PFSK-1 (cell line): ENCODE data around the gene TMEM117.

Experiments used
- FOXP2 ChIP-seq: optimal IDR thresholded peaks from 2 replicates; pipeline ENCODE3; 2011; ENCODE audit warnings: borderline replicate concordance, control low read depth, inconsistent platforms; ENCODE audit not compliant: insufficient read depth; ENCODE audit errors: extremely low read length, extremely low read depth
- POLR2AphosphoS5 ChIP-seq: IDR thresholded peaks from 2 replicates; pipeline ENCODE4 v1.6.1; 2012; ENCODE audit warnings: low read depth, mild to moderate bottlenecking, control low read depth, low read length, moderate library complexity
- SIN3A ChIP-seq: IDR thresholded peaks from 2 replicates; pipeline ENCODE4 v1.6.1; 2012; ENCODE audit warnings: mild to moderate bottlenecking, low read length, moderate library complexity, borderline replicate concordance; ENCODE audit not compliant: insufficient read depth
- TAF1 ChIP-seq: IDR thresholded peaks from 2 replicates; pipeline ENCODE4 v1.6.1; 2012; ENCODE audit warnings: low read length, control low read depth, borderline replicate concordance; ENCODE audit not compliant: insufficient read depth
- TF ChIP-seq, protein P1 (sequence below), 2 experiments: IDR thresholded peaks; 2 replicates each; pipeline versions ENCODE4 v1.6.1 to v1.8.0; 2011 to 2012; ENCODE audit warnings: low read depth in 2 of 2, low read length in 2 of 2, control low read depth in 1 of 2, inconsistent platforms in 1 of 2, mild to moderate bottlenecking in 1 of 2, moderate library complexity in 1 of 2; ENCODE audit not compliant: insufficient read depth in 1 of 2

TMEM117 gene

DNA sequence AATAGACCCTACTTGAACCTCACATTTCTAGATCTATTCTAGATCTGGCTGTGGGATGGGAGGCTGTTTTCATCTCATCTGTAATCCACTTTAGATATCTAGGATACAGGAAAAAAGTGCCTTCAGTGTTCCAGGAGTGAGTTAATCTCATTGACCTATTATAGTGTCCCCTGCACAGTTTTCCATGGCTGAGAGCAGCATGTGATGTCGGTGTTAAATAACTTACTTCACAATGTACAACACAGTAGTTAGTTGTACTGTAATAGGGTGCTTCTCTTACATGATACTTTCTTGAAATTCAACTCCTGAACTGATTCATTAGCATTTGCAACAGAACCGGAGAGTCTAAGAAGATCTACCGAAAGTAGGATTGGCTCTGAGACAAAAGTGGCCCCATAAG lies 62.6 kb downstream of the TMEM117 start:
- TF ChIP-seq FOXP2 (no peak), POLR2AphosphoS5 (no peak), SIN3A (no peak), TAF1 (no peak)
- TF ChIP-seq, protein P1, sequence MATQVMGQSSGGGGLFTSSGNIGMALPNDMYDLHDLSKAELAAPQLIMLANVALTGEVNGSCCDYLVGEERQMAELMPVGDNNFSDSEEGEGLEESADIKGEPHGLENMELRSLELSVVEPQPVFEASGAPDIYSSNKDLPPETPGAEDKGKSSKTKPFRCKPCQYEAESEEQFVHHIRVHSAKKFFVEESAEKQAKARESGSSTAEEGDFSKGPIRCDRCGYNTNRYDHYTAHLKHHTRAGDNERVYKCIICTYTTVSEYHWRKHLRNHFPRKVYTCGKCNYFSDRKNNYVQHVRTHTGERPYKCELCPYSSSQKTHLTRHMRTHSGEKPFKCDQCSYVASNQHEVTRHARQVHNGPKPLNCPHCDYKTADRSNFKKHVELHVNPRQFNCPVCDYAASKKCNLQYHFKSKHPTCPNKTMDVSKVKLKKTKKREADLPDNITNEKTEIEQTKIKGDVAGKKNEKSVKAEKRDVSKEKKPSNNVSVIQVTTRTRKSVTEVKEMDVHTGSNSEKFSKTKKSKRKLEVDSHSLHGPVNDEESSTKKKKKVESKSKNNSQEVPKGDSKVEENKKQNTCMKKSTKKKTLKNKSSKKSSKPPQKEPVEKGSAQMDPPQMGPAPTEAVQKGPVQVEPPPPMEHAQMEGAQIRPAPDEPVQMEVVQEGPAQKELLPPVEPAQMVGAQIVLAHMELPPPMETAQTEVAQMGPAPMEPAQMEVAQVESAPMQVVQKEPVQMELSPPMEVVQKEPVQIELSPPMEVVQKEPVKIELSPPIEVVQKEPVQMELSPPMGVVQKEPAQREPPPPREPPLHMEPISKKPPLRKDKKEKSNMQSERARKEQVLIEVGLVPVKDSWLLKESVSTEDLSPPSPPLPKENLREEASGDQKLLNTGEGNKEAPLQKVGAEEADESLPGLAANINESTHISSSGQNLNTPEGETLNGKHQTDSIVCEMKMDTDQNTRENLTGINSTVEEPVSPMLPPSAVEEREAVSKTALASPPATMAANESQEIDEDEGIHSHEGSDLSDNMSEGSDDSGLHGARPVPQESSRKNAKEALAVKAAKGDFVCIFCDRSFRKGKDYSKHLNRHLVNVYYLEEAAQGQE (IDR thresholded peaks at IDR 0.05; ENCODE audit: insufficient read depth in 1 of 2, low read depth in 2 of 2, low read length in 2 of 2): no peak

GRCh38 chr12:43899574-43899973 lies 63.7 kb downstream of the TMEM117 start:
- no peak for TF ChIP-seq SIN3A
- TF ChIP-seq, protein P1 (IDR thresholded peaks at IDR 0.05; ENCODE audit: insufficient read depth in 1 of 2, low read depth in 2 of 2, low read length in 2 of 2): no peak
- no peak for TF ChIP-seq TAF1
- no peak for TF ChIP-seq FOXP2
- no peak for TF ChIP-seq POLR2AphosphoS5

- TF ChIP-seq POLR2AphosphoS5 (no peak), SIN3A (no peak), TAF1 (no peak)
- TF ChIP-seq, protein P1 (IDR thresholded peaks at IDR 0.05; ENCODE audit: insufficient read depth in 1 of 2, low read depth in 2 of 2, low read length in 2 of 2): no peak
These were observed 67.8 kb downstream of the TMEM117 start for GRCh38 chr12:43903686-43904085.

DNA sequence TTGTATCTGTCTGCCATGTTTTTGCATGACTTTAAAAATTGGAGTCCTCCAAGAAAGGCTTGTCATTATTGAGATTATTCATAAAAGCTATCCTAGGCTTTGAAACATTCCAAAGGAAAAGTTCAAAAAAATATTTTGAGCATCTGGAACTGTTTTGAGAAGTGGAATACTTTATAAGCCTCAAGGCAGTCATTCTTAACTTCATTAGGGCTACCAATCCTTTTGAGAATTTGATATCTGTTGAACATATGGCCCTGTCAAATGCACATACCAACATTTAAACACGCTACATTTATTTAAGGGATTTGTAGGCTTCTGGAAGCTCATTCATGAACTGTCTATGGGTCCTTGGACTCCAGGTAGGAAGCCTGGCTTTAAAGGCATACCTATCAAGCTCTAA lies 77.0 kb downstream of the TMEM117 start:
- no peak for TF ChIP-seq TAF1
- TF ChIP-seq POLR2AphosphoS5: no peak
- TF ChIP-seq, protein P1 (IDR thresholded peaks at IDR 0.05; ENCODE audit: insufficient read depth in 1 of 2, low read depth in 2 of 2, low read length in 2 of 2): no peak
- TF ChIP-seq SIN3A: no peak
- TF ChIP-seq FOXP2: no peak

DNA sequence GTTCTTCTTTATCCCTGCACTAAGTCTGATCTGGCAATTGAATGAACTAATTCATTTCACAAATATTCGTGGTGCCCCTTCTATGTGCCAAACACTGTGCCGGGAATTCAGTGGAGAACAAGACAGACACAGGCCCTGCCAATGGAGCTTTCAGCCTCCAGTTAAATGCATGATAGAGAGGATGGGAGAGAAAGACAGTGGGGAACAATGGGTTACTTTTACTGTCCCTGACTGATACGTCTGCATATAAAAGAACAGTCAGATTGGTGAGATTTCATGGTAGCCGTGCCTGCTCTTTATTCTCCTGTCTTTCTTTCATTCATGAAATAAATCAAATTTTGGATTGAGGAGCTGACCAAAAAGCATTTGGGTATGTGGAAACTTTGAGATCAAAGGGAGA lies 78.5 kb downstream of the TMEM117 start:
- TF ChIP-seq FOXP2 (no peak), TAF1 (no peak), POLR2AphosphoS5 (no peak), SIN3A (no peak)
- TF ChIP-seq, protein P1 (IDR thresholded peaks at IDR 0.05; ENCODE audit: insufficient read depth in 1 of 2, low read depth in 2 of 2, low read length in 2 of 2): no peak
